Lower leg skin (tissue), 4 donors: ENCODE results near the gene DPYSL3. TPM values are rescaled to one million over a fixed set of nuclear protein-coding genes. Genes with fewer than 3 reads are reported as not detected.
"Not testable (repeated sequence)": the region's sequence is repeated elsewhere in the genome, so short reads cannot be mapped to it uniquely, and the experiment has no call there.

Source experiments
- DNase-seq, 2 donors: peaks; one replicate each; pipeline ENCODE4 v3.0.0-alpha.2; 2019; ENCODE audit warnings: low spot score in 2 of 2
- H3K4me3 ChIP-seq: fragments of 200-600 bp; sonication (generic); 2 replicates; pipeline ENCODE4 v1.5.1; 2017; ENCODE audit warnings: mild to moderate bottlenecking, low read depth; ENCODE audit not compliant: poor library complexity, severe bottlenecking
- POLR2A ChIP-seq, 2 donors: fragments of 450-650 bp; IDR thresholded peaks; one replicate each; pipeline ENCODE4 v1.6.1; 2016 to 2017; ENCODE audit warnings: antibody characterized with exemption in 2 of 2, mild to moderate bottlenecking in 1 of 2, moderate library complexity in 1 of 2
- WGBS, 2 donors: methylation state at CpG; one replicate each; pipeline ENCODE4 v1.1.5; 2018; 5-methylcytosine and 5-hydroxymethylcytosine counted together
- intact Hi-C: fragments of 100-400 bp; cut with DNase I; formaldehyde crosslinking; loops from one replicate; pipeline ENCODE4 v1.15.0; 2023; ENCODE audit warnings: low total_unique reads
- total RNA-seq, 4 donors: library from RNA; depleted of rRNA; stranded (reverse); fragments of >200 nt; gene quantifications; one replicate each; pipeline ENCODE4 v1.1.0, GENCODE V29; 2016
- TF ChIP-seq, protein P1 (sequence below), 3 donors: fragments of 450-650 bp; IDR thresholded peaks; one replicate each; pipeline ENCODE4 v1.5.1; 2016; ENCODE audit warnings: antibody characterized with exemption in 3 of 3, mild to moderate bottlenecking in 3 of 3, moderate library complexity in 2 of 3

Gene DPYSL3
- total RNA-seq, 4 donors from 2014 or later = 7.1 to 32.2 (median 11.0) TPM

DNA sequence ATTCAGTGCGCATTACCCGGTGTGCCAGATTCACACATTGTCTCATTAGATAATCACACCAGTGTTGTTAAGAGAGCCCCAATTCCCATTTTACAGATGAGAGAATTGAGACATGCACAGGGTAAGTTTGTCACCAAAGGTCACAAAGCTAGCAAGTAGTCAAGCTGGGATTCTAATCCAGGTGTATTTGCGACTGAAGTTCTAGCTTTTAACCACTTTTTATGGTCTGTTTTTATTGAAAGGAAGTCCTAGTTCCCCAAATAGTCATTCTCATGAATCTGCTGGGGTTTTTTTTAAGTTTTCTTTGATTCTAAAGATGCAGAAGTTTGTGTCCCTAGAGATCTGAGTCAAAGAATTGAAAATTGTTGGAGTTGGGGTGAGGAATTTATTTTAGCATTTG is 136.5 kb downstream of the DPYSL3 start:
- intact Hi-C loops = no loop called here
- no peak overlapping the region for H3K4me3 ChIP-seq
- 90% methylated on average over 3 of the region's 3 CpGs for WGBS, 2 donors
- TF ChIP-seq POLR2A (IDR thresholded peaks at IDR 0.05) = no peak
- TF ChIP-seq, protein P1, sequence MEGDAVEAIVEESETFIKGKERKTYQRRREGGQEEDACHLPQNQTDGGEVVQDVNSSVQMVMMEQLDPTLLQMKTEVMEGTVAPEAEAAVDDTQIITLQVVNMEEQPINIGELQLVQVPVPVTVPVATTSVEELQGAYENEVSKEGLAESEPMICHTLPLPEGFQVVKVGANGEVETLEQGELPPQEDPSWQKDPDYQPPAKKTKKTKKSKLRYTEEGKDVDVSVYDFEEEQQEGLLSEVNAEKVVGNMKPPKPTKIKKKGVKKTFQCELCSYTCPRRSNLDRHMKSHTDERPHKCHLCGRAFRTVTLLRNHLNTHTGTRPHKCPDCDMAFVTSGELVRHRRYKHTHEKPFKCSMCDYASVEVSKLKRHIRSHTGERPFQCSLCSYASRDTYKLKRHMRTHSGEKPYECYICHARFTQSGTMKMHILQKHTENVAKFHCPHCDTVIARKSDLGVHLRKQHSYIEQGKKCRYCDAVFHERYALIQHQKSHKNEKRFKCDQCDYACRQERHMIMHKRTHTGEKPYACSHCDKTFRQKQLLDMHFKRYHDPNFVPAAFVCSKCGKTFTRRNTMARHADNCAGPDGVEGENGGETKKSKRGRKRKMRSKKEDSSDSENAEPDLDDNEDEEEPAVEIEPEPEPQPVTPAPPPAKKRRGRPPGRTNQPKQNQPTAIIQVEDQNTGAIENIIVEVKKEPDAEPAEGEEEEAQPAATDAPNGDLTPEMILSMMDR (IDR thresholded peaks at IDR 0.05) = no peak
- DNase-seq = no peak

DNA sequence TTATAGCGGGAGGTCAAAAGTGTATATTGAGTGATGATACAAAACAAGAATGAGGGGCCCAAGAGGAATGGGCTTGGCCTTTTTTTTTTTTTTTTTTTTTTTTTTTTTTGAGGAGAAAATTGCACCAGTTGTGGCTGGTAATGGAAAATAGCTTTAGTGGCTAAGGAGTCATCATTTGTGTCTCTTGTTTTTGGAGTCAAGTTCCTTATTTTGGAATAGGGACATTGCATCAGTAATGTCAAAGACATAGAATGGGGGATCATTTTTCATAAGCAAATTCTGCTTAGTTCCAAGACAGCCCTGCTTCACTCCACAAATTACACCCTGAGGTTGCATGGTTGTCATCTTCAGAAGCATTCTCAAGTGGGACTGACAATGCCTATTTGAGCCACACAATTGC is 137.7 kb downstream of the DPYSL3 start:
- intact Hi-C loops = no loop called here
- 95 to 100% methylated on average over 1 of the region's 1 CpG for WGBS, 2 donors
- TF ChIP-seq POLR2A (IDR thresholded peaks at IDR 0.05) = no peak
- TF ChIP-seq, protein P1 (IDR thresholded peaks at IDR 0.05) = no peak

DNA sequence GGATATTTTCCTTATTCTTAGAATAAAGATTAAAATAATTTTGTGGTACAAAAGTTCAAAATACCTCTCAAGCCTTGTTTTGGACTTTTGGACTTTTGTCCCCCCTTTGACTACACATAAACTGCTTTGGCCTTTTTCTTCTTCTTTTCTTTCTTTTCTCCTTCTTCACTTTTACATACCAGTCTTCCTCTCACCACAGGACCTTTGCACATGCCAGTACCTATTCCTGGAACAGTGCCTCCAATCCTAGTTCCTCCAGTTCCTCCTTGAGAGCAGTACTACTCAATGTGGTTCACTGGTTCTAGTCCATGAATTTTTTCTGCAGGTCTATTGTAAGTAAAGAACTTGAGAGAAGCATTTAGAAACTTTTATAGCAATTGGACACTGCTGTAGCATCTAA is 138.6 kb downstream of the DPYSL3 start:
- TF ChIP-seq, protein P1 (IDR thresholded peaks at IDR 0.05) = no peak
- no peak for TF ChIP-seq POLR2A (IDR thresholded peaks at IDR 0.05)
- H3K4me3 ChIP-seq = no peak overlapping the region
- intact Hi-C loops = no loop called here
- DNase-seq = no peak

More for the DNA sequence above, 137.7 kb downstream of the DPYSL3 start:
- H3K4me3 ChIP-seq = no peak overlapping the region
- DNase-seq = no peak

DNA sequence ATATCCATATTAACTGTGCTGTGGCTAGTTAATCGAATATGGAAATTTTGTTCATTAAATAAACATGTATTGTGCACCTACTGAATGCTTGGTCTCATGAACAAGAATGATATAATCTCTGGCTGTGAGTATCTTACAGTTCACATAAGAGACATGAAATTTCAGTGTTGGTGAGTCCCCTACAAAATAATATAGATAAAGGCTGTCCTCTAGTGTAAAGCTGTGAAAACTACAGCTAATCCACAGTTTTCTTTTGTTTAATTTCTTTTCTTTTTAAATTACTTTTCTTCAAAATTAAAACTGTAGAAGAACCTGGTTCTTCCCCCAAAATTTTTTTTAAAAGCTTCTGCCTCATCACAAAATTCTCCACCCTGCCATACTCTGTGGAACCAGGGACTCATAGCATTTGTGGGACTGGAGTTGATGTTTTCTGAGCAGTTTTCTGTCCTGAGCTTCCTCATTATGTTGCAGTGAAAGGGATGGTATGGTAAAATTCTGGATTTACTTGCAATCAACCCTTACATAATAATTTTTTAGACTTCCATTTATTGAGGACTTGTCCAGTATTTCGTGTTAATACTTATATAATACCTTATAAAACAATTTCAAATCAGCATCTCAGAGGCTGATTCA is 140.0 kb downstream of the DPYSL3 start:
- no peak for TF ChIP-seq POLR2A (IDR thresholded peaks at IDR 0.05)
- TF ChIP-seq, protein P1 (IDR thresholded peaks at IDR 0.05) = no peak
- no peak for DNase-seq
- intact Hi-C loops = no loop called here
- WGBS, 2 donors = 13 to 23% methylated on average over 2 of the region's 2 CpGs
- no peak overlapping the region for H3K4me3 ChIP-seq

DNA sequence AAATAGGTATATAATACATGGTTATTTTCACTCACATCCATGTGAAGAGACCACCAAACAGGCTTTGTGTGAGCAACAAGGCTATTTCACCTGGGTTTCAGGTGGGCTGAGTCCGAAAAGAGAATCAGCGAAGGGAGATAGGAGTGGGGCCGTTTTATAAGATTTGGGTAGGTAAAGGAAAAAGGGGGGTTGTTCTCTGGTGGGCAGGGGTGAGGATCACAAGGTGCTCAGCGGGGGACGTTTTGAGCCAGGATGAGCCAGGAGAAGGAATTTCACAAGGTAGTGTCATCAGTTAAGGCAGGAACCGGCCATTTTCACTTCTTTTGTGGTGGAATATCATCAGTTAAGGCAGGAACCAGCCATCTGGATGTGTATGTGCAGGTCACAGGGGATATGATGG is 142.5 kb downstream of the DPYSL3 start:
- intact Hi-C loops, DNase-seq, H3K4me3 ChIP-seq: not testable (repeated sequence)
- WGBS, 2 donors = 81 to 84% methylated on average over 6 of the region's 6 CpGs

DNA sequence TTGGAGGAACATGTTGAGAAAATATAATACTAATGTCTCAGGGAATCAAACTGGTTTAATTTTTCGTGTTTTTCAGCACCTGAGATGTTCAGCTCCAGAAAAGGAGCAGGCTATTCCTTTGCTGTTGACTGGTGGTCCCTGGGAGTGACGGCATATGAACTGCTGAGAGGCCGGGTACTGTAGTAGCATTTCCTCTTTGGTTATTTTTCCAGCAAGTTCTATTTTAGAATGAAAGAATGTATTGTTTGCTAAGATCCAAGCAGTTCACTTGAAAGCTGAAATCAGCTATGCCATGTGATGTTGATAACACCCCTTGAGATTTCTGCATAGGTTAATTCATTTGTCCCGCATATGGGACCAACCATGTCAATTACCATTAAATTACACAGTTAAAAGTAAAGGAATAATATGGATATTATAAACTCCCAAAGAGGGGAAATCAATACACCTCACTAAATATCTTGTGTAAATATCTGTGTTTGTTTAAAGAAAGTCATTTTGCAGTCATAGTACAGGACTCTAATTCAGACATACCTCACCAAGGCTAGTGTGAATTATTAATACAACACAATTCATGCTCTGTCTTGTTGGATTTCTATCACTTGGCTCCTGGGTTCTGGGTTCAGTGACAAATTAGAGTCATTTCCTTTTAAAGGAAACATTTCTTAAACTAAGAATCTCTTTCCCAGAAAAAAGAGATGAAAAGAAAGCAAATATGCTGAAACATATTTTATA is 148.3 kb downstream of the DPYSL3 start:
- DNase-seq = no peak
- 75 to 85% methylated on average over 4 of the region's 4 CpGs for WGBS, 2 donors
- TF ChIP-seq POLR2A (IDR thresholded peaks at IDR 0.05) = no peak
- TF ChIP-seq, protein P1 (IDR thresholded peaks at IDR 0.05) = no peak
- H3K4me3 ChIP-seq = no peak overlapping the region
- intact Hi-C loops = no loop called here
